Forelimb muscle (tissue), 1 donor: ENCODE data around the gene HS6ST2. TPM values are rescaled to one million over a fixed set of nuclear protein-coding genes. Genes with fewer than 3 reads are reported as not detected.

Experiments used
- DNase-seq: peaks from one replicate; pipeline ENCODE4 v3.0.0-alpha.2; 2013; ENCODE audit warnings: low read depth
- polyA plus RNA-seq: library from polyadenylated mRNA; unstranded; fragments of 120-200 nt; gene quantifications from one replicate; pipeline ENCODE4 v1.2.1, GENCODE V29; 2013; ENCODE audit not compliant: insufficient read length

HS6ST2 gene
- polyA plus RNA-seq, 1 donor, result 46.5 TPM

GRCh38 chrX:132677233-132677716, 281.2 kb downstream of the HS6ST2 start:
- DNase-seq, result no peak

- DNase-seq, result no peak
Measured at GRCh38 chrX:132676561-132677186, 281.8 kb downstream of the HS6ST2 start.

GRCh38 chrX:132676102-132676501, 282.3 kb downstream of the HS6ST2 start:
- DNase-seq, result no peak

GRCh38 chrX:132673331-132673730, 285.1 kb downstream of the HS6ST2 start:
- no peak for DNase-seq

- no peak for DNase-seq
Measured at GRCh38 chrX:132671229-132671641, 287.2 kb downstream of the HS6ST2 start.

GRCh38 chrX:132669142-132669541, 289.3 kb downstream of the HS6ST2 start:
- DNase-seq, result no peak

- no peak for DNase-seq
Measured at GRCh38 chrX:132668178-132668577, 290.3 kb downstream of the HS6ST2 start.

GRCh38 chrX:132665676-132666075, 292.8 kb downstream of the HS6ST2 start:
- DNase-seq, result no peak

- no peak for DNase-seq
Measured at GRCh38 chrX:132664273-132664672, 294.2 kb downstream of the HS6ST2 start.

- DNase-seq, result no peak
Measured at GRCh38 chrX:132662844-132663243, 295.6 kb downstream of the HS6ST2 start.

- no peak for DNase-seq
Measured at GRCh38 chrX:132657876-132658275, 300.6 kb downstream of the HS6ST2 start.

- no peak for DNase-seq
Measured at GRCh38 chrX:132652871-132653270, 305.6 kb downstream of the HS6ST2 start.

GRCh38 chrX:132651421-132652086, 306.9 kb downstream of the HS6ST2 start:
- DNase-seq, result no peak

GRCh38 chrX:132648895-132649294, 309.5 kb downstream of the HS6ST2 start:
- DNase-seq, result no peak

GRCh38 chrX:132639446-132639845, 319.0 kb downstream of the HS6ST2 start:
- DNase-seq, result no peak

- no peak for DNase-seq
Measured at GRCh38 chrX:132638313-132638712, 320.1 kb downstream of the HS6ST2 start.

- DNase-seq, result no peak
Measured at GRCh38 chrX:132636080-132636479, 322.3 kb downstream of the HS6ST2 start.

- no peak for DNase-seq
Measured at GRCh38 chrX:132634521-132634920, 323.9 kb downstream of the HS6ST2 start.

GRCh38 chrX:132631579-132632232, 326.7 kb downstream of the HS6ST2 start:
- DNase-seq, result no peak

GRCh38 chrX:132624466-132624865, 334.0 kb downstream of the HS6ST2 start:
- no peak for DNase-seq

GRCh38 chrX:132623942-132624341, 334.5 kb downstream of the HS6ST2 start:
- no peak for DNase-seq

GRCh38 chrX:132623300-132623699, 335.1 kb downstream of the HS6ST2 start:
- DNase-seq, result no peak

GRCh38 chrX:132622130-132622529, 336.3 kb downstream of the HS6ST2 start:
- no peak for DNase-seq
